Fibroblast of skin of back (primary cell): ENCODE results near the gene WFDC10B. TPM values are rescaled to one million over a fixed set of nuclear protein-coding genes. Genes with fewer than 3 reads are reported as not detected.
"Not testable (repeated sequence)": the region's sequence is repeated elsewhere in the genome, so short reads cannot be mapped to it uniquely, and the experiment has no call there.

Source experiments
- DNase-seq: peaks from one replicate; pipeline ENCODE4 v3.0.0-alpha.2; 2013
- polyA plus RNA-seq, 2 experiments: library from polyadenylated mRNA; unstranded; fragments of 120-200 nt; gene quantifications; one replicate each; pipeline ENCODE4 v1.2.1, GENCODE V29; 2013; ENCODE audit not compliant: insufficient read length in 2 of 2

WFDC10B gene
- polyA plus RNA-seq (2013, experiment 1 of 2; ENCODE audit: insufficient read length) = not detected
- not detected for polyA plus RNA-seq (2013, experiment 2 of 2; ENCODE audit: insufficient read length)

DNA sequence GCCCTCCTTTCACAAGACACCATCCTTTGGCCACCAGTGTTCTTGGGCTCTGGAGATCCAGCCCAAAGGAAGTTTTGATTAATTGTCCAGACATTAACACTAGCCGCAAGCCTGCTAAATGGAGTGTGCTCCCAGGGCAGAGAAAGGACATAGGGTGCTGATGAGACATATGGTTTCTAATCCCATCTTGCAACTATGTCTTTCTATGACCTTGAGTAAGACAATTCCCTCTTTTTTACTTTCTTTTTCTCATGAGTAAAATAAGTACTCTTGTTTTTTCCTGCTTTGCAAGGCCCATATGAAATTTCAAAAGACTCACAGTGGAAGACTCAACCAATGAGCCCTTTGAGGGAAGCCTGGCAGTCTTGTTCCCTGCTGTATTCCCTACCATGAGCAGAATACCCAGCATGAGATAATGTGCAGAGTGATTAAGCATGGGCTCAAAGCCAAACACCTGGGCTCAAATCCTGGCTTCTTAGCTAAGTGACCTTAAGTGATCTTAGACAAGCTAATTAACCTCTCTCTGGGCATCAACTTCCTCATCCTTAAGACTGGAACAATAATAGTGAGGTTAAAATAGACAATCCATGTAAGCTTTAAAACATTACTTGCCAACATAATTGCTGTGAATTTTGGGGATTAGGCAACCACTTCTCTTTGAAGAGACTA, at the start of gene WFDC10B:
WFDC10B (minus strand) TSS at position 51 of the 669 bp plus-strand sequence. CDS start 19,027 bp downstream, outside the sequence.
- no peak for DNase-seq

DNA sequence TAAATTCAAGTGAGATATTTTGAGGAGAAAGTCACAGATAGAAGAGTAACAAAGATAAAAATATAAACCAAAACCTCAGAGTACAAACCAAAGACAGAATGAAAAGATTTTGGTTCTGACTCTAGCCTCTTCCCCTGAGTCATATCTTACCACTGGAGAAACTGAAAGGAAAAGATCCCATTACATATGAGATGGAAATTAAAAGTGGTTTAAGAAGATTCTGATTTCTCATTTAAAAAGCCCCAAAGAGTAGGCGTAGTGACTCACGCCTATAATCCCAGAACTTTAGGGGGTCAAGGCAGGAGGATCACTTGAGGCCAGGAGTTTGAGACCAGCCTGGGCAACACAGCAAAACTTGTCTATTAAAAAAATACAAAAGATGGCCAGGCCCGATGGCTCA, 47.9 kb upstream of the WFDC10B start:
- no peak for DNase-seq

DNA sequence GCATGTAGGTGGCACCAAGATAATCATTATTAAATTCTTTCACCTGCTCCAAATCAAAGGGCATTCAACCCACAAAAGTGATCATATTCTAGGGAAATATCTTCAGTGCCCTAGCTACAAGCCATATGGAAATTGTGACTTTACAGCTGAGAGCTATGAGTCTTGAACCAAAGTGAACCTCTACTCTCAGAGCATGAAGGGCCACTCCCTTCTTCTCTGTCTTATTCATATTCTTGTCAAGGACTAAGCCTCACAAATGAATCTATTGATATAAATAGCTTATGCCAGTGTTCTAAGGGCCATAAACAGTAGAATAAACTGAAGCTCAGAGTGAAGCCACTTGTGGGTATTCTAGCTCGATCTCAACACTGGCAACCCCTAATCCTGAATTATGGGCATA, 46.9 kb upstream of the WFDC10B start:
- no peak for DNase-seq

GRCh38 chr20:45745015-45745414, 40.2 kb upstream of the WFDC10B start:
- no peak for DNase-seq

GRCh38 chr20:45742596-45742995, 37.8 kb upstream of the WFDC10B start:
- no peak for DNase-seq

GRCh38 chr20:45735988-45736387, 31.2 kb upstream of the WFDC10B start:
- DNase-seq = no peak

- DNase-seq = no peak
These were observed 30.7 kb upstream of the WFDC10B start for GRCh38 chr20:45735552-45735951.

- no peak for DNase-seq
These were observed 27.4 kb upstream of the WFDC10B start for GRCh38 chr20:45732199-45732598.

DNA sequence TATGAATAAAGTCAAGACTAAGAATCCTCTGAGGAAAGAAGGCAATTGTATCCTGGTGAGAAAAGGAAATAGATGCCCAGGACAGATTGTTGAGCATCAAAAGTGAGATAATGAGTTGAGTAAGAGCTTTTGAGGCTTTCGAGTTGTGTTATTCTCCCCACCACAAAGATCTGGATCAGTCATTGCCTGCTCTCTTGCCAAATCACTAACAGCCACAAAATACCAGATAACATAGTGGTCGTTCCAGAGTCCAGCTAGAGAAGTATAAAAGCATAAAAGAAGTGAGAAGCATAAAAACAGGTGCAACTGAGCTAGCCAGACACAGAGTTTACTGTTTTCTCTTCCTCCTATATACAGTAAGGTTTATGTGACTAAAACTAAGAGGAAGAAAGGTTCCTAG, 22.2 kb upstream of the WFDC10B start:
- no peak for DNase-seq

DNA sequence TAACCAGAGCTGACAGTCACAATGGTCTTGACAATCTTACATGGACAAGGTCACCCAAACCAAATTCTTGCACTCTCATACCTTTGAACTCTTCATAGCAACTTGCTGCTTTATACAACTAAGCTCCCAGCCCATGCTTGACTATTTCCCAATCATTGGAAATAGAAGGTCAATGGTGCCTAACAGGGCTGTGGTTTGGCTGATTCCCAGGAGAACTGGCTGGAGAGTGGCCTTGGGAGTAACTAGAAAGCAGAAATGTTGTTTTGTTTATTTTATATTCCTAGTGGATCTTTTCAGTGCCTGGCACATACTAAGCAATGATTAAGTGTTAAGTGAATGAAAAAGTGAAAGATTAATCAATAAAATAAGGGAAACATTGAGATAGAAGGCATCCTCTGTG, 20.3 kb upstream of the WFDC10B start:
- DNase-seq = no peak

DNA sequence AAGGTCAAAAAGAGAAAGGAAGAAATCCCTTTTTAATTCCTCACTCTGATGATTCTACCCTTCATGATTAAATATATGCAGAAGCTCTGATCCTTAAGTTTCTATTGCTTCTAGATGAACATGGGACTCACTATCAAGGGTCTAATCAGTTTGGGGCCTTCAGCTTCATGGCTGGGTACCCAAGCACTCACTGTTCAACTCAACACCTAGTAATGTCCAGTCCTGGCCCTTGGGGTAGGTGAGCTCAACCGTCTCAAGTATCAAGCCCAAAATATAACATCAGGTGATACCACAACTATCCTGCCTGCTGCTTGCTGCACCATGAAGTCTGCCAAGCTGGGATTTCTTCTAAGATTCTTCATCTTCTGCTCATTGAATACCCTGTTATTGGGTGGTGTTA, 17.2 kb upstream of the WFDC10B start, which contains the start of gene SPINT4:
SPINT4 (plus strand) TSS at position 301 of the 400 bp plus-strand sequence; CDS start at position 322, 21 bp downstream.
- no peak for DNase-seq

- not testable (repeated sequence) for DNase-seq
These were observed 11.4 kb upstream of the WFDC10B start for GRCh38 chr20:45716141-45716688.

DNA sequence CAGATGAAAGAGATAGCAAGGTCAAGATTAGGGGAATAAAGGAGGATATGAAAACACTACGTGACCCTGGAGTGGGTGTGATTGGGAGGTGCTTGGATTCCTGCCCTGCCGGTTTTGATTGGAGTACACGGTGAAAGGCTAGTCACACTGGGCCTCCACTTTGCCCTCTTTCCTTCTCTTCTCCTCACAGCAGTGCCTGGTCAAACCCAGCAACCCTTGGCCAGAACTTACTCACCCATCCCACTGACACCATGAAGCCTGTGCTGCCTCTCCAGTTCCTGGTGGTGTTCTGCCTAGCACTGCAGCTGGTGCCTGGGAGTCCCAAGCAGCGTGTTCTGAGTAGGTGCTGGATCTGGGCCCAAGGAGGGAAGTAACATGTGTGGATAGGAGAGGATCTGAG, 2.9 kb downstream of the WFDC10B start, which contains the start of gene WFDC13:
WFDC13 (plus strand) TSS at position 166 of the 400 bp plus-strand sequence; CDS start at position 252, 86 bp downstream.
- DNase-seq = no peak

- DNase-seq = no peak
These were observed 3.7 kb downstream of the WFDC10B start for GRCh38 chr20:45701104-45701503.

- DNase-seq = no peak
These were observed 9.3 kb downstream of the WFDC10B start for GRCh38 chr20:45695496-45695895.

GRCh38 chr20:45693346-45693745, 11.5 kb downstream of the WFDC10B start:
- not testable (repeated sequence) for DNase-seq

DNA sequence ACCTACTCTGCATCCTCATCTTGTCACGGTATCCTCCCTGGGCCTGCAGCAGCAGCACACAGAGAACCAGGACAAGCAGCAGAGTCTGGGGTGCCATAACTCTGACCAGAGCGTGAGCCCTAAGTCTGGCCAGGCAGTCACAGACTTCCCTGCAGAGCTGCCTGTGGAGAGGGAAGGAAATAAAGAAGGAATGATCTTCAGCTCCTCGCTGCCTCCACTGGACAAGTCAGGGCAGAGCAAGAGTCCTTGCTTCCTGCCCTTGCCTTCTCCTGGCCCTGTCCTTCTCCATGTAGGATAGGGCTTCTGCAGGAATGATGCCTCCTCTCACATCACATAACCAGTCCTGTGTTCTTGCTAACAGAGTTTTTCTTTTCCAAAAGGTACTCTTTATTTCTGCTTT, 18.9 kb downstream of the WFDC10B start:
- DNase-seq = no peak

DNA sequence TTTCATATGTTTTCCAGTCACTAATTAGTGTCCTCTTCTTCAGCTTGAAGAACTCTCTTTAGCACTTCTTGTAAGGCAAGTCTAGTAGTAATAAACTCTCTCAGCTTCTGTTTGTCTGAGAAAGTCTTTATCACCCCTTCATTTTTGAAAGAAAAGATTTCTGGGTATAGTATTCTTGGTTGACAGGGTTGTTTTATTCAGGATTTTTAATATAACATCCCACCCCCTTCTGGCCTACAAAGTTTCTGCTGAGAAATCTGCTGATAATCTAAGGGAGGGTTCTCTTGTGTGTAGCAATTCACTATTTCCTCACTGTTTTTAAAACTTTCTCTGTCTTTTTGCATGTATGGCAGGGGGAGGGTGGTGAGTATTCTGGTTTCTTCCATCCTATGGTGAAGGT, 25.2 kb downstream of the WFDC10B start:
- no peak for DNase-seq

DNA sequence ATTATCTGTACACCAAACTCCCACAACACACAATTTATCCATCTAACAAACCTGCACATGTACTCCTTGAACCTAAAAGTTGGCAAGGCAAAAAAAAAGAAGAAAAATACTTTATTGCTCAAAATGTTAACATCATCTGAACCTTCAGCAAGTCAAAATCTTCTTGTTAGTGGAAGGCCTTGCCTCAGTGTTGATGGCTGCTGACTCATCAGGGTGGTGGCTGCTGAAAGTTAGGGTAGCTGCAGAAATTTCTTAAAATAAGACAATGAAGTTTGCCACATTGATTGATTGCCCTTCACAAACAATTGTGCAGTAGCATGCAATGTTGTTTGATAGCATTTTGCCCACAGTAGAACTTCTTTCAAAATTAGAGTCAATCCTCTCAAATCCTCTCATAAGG, 32.1 kb downstream of the WFDC10B start:
- no peak for DNase-seq

DNA sequence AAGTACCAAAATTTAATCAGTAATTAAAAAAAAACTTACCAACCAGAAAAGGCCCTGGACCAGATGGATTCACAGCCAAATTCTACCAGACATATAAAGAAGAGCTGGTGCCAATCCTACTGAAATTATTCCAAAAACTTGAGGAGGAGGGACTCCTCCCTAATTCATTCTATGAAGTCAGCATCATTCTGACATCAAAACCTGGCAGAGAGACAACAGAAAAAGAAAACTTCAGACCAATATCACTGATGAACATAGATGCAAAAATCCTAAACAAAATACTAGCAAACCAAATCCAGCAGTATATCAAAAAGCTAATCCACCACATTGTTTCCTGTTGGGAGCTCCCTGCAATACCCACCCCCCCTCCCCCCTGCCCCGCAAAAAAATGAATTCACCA, 34.7 kb downstream of the WFDC10B start, which contains the start of gene WFDC11:
WFDC11 (minus strand) TSS at position 101 of the 400 bp plus-strand sequence. CDS start 19,639 bp downstream, outside the sequence.
- no peak for DNase-seq

- DNase-seq = not testable (repeated sequence)
These were observed 47.8 kb downstream of the WFDC10B start for GRCh38 chr20:45657038-45657437.

GRCh38 chr20:45651726-45652125, 53.1 kb downstream of the WFDC10B start:
- DNase-seq = not testable (repeated sequence)

GRCh38 chr20:45649312-45649863, 55.4 kb downstream of the WFDC10B start:
- DNase-seq = no peak
